ENCODE data around the gene IBA57.
"Not testable (repeated sequence)": the region's sequence is repeated elsewhere in the genome, so short reads cannot be mapped to it uniquely, and the experiment has no call there.

Gene IBA57

DNA sequence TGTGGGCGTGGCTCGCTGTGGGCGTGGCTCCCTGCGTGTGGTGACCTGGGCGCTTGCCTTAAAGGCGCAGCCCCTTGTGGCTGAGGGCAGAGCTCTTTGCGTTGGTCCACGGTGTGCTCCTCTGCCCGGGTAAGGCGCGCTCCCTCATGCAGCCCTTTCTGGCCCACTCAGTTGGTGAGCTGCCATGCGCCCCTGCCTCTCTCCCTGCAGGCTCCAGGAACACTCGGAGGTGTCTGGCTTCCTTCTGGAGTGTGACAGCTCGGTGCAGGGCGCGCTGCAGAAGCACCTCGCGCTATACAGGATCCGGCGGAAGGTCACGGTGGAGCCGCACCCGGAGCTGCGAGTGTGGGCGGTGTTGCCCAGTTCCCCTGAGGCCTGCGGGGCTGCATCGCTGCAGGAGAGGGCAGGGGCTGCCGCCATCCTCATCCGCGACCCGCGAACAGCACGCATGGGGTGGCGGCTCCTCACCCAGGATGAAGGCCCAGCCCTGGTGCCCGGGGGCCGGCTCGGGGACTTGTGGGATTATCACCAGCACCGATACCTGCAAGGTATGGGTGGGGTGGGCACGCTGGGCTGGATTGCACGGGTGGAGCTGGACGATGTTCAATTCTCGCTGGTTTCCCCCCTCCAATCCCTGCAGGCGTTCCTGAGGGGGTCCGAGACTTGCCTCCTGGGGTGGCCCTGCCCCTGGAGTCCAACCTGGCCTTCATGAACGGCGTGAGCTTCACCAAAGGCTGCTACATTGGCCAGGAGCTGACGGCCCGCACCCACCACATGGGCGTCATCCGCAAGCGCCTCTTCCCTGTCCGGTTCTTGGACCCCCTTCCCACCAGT is 9.1 kb downstream of the IBA57 start:
- DNase-seq = no peak

DNA sequence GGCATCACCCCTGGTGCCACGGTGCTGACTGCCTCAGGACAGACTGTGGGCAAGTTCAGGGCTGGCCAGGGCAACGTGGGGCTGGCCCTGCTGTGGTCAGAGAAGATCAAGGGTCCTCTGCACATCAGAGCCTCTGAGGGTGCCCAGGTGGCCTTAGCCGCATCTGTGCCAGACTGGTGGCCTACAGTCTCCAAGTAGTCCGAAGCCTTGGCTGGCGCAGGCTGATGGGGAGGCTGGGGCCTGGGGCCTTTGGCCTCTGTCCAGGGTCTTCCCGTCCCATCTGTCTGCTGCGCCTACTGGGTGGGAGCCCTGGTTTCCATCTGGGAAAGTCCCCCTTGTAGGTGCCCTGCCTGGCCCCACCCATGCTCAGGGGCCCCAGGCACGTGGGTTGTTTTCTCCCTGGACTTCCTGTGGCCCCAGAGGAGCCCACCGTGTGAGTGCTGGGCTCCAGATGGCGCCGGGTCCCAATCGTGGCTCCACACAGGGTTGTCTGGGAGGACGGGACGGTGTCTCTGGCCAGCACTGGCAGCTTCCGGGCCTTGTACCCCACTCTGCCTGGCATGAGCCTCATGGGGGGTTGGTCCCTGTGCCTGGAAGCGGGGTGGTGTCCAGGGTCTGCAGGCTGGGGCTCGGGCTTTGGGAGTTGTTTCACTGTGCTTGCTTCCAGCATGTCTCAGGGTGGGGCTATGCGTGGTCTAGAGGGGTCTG is 9.9 kb downstream of the IBA57 start:
- DNase-seq = no peak

DNA sequence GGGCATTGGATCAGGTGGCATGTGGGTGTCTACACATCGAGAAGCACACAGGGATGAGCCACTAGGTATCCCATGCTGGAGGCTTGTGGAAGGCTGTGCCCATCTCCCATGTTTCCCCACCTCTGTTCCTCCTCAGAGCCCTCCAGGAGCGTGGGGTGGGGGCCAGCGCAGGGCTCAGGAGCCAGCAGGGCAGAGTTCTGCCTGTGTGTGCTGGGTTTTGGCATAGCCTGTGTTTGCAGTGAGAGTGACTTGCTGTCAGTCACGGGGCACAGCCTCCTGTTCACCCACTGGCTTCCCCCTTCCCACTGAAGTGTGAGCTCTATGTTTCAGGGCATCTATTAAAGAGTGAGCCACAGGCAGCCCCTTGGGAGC is 10.4 kb downstream of the IBA57 start:
- no peak for DNase-seq

DNA sequence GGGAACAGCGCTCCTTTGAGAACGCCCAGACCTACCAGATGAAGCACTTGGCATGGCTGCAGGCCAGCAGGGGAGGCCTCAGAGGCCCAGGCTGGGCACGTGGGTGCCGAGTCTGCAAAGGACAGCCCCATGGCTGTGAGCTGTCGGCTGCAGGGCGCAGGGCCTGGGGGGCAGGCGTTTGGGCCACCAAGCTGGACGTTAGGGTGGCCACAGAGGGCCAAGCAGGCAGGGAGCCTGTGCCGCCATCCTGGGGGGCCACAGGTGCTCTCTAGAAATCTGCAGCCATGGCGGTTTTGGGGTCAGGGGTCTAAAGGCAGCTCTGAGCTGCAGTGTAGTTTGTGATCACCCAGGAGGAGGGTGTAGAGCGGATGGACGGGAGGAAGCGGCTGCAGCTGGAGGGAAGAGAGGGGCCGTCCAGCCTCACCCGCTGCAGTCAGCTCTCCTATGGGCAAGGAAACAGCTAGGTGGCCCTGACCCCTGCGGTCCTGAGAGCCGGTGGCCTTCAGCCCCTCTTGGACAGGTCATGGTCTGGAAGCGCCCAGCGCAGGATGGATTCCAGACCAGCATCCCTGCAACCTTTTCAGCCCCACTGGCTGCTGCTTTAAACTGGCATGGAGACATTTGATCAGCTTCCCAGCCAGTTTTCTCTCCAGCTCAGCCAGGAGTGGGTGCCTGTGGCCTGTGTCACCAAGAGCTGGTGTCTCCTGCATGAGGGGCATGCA is 11.0 kb downstream of the IBA57 start:
- no peak for DNase-seq

DNA sequence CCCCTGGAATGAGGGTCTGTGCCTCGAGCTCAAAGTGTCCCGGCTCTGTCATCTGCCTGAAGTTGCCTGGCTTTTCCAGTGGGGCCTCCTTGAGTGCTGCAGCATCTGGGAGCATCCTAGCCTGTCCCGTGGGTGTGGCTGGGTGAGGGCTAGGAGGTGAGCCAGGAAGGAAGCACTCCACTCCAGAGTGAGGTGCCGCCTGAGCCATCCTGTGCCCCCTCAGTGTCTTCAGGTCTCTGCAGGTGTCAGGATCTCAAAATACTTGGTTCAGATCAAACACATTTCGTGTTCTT is 11.5 kb downstream of the IBA57 start:
- no peak for DNase-seq

DNA sequence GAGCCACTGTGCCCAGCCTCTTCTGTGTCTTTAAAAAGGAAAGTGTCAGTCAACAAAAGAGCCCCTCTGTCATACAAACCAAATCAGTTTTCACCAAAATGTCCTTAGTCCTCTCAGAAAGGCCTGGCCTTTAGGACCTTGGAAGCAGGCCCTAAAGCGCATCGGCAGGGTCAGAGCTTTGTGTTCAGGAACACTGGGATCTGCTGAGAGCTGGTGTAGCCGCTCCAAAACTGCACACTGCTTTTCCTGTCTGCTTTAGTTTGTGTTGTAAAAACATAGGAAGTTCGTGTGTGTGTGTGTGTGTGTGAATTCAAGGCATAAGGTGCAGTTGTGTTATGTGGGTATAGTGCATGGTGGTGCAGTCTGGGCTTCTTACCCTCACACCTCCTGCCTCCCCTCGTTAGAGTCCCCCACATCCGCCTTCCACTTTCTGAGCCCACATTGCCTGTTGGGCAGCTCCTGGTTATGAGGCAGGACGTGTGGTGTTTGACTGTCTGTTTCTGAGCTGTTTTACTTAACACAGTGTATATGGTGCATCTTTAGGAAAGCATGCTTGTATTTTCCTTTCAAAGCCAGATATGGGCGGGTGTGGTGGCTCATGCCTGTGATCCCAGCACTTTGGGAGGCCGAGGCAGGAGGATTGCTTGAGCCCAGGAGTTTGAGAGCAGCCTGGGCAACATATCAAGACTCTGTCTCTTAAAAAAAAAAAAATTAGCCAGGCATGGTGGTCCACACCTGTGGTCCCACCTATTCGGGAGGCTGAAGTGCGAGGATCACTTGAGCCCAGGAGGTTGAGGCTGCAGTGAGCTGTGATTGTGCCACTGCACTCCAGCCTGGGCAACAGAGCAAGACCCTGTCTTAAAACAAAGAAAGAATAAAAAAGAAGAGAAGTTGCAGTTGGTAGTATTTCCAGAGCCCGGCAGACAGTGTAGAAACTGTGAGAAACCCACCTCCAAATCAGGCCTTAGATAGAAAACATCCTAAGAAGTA is 12.4 kb downstream of the IBA57 start:
- DNase-seq = no peak

DNA sequence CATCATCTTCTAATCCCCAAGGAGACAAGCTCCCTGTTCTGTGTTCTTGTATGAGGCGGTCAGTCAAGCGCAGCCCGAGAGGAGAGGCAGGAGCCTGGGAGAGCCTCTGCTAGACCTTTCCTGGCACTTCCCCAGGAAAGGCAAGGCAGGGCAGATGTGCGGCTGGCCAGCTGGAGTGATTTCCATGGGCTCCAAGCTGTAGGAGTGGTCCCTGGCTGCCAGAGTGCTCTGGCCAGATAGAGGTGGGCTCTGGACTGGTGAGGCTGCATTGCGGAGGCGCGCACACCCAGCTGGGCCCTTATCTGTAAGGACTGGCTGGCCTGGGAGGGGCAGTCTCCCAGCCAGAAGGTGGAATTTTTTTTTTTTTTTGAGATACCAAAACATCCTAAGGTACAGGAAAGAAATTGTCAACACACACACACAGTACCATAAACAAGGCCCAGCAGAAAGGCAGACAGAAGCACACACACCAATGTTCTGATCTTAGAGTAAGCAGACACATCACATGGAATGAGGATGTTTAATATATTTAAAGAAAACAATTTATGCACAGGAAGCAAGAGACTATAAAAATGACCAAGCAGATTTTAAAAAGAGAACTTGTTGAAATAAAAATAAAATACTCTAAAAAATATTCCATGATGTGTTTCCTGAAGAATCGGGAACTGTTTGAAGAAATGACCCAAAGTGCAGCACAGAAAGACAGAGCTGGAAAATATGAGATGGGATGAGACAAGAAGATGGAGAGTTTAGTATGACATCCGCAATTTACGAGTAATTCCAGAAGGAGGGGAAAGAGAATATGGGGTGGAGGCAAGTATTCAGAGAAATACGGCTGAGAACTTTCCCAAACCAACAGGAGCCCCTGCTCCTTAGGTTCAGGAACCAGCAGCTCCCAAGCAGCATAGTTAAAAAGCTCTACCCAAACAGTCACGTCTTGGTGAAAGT is 13.4 kb downstream of the IBA57 start:
- DNase-seq = no peak

DNA sequence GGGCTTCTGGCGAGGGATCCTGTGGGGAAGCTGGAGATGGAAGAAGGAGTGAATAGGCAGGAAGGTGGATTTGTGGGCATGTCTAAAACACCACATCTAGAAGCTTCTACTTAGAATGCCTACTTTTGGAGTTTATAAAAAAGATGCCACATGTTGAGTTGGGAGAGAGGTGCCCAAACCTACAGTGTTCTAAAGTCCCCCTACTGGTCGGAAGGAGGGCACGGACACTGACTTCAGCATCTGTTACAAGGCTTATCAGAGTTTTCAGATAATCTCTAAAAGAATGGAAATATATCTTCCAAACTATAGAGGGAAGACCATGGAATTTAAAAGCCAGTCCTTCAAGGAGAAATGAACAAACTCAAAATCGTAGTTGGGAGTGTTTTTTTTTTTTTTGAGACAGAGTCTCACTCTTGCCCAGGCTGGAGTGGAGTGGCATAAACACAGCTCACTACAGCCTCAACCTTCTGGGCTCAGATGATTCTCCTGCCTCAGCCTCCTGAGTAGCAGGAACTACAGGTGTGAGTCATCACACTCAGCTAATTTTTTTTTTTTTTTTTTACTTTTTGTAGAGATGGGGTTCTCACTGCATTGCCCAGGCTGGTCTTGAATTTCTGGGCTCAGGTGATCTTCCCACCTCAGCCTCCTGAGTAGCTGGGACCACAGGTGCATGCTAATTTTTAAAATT is 14.8 kb downstream of the IBA57 start:
- no peak for DNase-seq

DNA sequence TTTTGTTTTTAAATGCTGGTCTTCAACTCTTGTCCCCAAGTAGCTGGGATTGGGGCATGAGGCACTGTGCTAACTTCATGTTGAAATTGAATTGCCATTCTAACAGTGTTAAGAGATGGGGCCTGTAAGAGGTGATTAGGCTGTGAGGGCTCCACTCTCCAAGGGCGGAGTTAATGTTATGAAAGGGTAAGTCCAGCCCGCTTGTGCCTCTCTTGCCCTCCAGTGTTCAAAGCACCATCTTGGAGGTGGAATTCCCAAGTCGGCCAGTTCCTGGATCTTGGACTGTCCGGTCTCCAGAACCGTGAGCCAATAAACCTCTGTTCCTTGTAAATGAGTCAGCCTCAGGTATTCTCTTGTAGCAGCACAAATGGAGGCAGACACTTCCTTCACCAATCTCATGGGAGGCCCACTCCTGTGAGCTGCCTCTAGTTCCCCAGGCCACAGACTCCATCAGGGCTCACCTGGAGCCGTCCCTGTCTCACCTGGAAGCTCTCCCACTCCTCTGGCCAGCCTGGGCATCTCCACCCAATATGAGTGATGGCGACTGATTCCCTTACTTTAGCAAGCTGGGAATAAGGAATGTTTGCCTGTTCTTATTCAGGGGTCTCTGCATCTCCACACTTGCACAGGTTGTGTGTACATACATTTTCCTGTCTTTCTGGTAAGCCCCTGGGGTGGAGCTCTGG is 15.5 kb downstream of the IBA57 start:
- no peak for DNase-seq

DNA sequence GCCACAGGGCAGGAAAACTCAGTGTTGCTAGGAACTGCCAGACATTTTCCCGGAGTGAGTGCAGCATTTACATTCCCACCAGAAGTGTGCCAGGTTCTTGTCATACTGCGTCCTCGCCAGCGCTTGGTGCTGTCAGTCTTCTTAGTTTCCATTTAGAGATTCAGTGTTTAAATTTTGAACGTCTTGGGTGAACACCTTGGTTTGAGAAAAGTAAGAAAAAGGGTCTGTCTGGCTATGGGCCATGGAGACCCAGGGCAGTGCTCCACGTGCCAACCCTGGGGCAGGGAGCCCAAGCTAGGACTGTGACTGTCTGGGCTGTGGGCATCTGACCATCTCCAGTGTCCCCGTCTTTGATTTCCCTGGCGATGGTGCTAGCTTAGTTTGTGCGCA is 16.0 kb downstream of the IBA57 start:
- DNase-seq = no peak

DNA sequence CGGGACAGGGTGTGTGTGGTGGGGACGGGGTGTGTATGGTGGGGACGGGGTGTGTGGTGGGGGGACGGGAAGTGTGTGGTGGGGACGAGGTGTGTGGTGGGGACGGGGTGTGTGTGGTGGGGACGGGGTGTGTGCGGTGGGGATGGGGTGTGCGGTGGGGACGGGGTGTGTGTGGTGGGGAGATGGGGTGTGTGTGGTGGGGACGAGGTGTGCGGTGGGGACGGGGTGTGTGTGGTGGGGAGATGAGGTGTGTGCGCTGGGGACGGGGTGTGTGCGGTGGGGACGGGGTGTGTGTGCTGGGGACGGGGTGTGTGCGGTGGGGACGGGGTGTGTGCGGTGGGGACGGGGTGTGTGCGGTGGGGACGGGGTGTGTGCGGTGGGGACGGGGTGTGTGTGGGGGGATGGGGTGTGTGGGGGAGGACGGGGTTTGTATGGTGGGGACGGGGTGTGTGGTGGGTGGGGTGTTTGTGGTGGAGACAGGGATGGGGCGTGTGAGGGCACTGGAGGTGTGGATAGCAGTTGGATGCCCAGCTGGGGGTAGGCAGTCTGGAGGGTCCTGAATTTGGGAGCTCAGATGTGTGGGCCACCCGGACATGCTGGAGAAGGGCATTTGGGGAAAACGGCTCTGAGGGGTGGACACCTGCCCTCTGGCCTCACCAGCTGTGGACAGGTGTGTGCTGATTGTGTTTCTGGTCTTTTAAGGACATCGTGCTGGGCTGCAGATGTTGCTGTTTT is 16.9 kb downstream of the IBA57 start:
- DNase-seq = no peak

DNA sequence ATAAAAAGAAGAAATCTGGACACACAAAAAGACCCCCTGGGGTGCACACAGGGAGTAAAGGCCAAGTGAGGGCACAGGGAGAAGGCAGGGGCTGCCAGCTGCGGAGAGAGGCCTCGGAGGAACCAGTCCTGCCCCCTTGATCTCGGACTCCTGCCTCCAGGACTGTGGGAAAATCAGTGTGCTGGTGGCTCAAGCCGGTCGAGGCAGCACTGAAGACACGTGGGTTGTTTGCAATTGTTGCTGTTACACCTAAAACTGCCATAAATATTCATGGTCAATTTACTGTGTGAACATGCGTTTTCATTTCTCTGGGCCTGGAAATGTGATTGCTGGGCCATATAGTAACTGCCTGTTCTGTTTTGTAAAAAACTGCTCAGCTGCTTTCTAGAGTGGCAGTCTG is 18.5 kb downstream of the IBA57 start:
- DNase-seq = no peak

DNA sequence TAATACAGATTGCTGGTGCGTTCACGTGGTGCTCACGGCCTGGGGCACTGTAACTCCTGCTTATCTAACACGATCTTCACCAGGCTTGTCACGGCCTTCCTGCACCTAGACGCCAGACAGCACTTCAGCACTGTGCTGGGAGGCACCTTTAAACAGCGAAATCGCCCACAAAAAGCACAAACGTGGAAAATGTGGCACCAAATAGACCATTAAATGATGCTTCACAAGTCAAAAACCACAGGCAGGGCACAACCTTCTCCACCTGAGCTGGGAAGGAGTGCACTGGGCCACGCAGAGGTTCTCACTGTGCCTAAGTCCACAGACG is 20.0 kb downstream of the IBA57 start:
- DNase-seq = no peak

DNA sequence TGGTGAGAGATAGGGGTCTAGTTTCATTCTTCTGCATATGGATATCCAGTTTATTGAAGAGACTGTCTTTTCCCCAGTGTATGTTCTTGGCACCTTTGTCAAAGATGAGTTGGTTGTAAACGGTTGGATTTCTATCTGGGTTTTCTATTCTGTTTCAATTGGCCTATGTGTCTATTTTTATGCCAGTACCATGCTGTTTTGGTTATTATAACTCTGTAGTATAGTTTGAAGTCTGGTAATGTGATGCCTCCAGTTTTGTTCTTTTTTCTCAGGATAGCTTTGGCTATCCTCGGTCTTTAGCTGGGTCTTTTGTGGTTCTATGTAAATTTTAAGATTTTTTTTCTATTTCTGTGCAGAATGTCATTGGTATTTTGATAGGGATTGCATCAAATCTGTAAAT is 22.6 kb downstream of the IBA57 start:
- not testable (repeated sequence) for DNase-seq

DNA sequence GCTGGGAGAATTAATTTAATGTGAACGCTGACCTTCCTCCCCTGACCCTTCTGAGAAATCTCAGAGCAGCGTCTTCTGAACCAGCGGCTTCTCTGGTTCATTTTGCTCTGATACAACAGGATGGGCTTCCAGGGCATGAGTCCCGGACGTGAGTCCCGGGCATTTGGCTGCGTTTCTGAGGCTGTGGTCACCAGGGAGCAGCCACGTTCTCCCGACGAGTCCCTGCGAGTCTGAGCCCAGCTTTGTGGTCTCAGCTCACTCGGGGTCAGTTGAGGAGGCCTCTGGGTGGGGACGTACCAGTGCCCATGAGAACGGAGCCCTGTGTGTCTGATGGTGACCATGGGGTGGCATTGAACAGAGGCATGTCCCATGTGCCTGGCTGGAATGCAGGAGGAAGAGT is 24.6 kb downstream of the IBA57 start:
- no peak for DNase-seq

DNA sequence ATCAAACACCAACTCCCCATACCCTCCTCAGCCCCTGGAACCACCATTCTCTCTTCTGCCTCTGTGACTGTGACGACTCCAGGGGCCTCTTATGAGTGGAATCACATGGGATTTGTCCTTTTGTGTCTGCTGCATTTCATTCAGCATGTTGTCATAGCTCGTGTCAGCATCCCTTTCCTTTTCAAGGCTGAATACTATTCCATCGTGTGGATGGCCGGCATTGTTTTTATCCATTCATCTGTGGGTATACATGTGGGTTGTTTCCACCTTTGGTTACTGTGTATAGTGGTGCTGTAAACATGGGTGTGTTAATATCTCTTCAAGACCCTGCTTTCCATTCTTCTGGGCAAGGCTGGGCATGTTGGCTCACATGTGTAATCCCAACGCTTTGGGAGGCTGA is 25.2 kb downstream of the IBA57 start:
- no peak for DNase-seq

DNA sequence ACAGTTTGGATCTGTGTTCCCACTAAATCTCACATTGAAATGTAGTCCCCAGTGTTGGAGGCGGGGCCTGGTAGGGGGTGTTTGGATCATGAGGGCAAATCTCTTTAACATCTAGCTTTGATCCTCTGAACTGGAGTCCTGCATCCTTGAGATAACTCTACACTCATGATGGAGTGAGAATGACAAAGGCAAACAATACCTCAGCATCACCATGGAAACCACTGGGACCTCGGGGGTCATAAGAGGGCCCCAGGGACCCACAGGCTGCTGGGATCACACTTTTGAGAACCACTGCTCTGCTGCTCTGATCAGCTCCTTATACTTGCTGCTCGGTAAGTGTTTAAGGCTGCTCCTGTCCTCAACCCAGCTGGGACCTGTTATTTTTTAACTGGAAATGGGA is 28.8 kb downstream of the IBA57 start:
- DNase-seq = no peak

DNA sequence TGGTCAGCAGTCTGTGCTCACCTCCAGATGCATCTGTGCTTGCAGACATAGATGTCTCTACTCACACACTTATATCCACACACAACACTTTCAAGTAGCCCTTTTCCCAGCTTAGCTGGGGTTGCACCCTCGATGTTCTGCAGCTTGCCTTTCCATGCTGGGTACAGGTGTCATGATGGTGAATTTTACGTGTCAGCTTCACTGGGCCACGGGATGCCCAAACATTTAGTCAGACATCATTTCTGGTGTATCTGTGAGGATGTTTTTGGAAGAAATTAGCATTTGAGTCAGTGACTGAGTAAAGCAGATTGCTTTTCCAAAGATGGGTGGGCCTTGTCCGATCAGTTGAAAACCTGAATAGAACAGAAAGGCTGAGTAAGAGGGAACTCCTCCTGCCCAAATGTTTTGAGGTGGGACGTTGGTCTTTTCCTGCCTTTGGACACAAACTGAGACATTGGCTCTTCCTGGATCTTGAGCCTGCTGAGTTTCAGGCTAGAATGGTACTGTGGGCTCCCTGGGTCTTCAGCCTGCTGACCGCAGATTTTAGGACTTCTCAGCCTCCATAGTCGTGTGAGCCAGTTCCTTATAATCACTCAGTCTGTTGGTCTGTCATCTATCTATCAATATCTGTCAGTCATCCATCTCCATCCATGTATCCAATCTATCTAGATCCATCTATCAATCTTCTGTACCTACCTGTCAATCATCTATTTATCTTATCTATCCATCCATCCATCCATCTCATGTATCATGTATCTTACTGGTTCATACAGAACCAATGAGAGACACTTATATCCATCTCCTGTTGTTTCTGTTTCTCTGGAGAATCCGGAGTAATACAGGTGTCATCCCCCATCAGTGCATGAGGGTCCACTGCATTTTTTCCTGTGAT is 29.6 kb downstream of the IBA57 start:
- DNase-seq = no peak

Measured in NCI-H1694 treated with DMSO at 0.1 percent for 48 hours (cell line).